Left renal pelvis (tissue), 4 donors: ENCODE results near the gene LYL1. TPM values are rescaled to one million over a fixed set of nuclear protein-coding genes. Genes with fewer than 3 reads are reported as not detected.

Experiments
- DNase-seq, 4 donors: peaks; one replicate each; pipeline ENCODE4 v3.0.0-alpha.2; 2013; ENCODE audit warnings: low read depth in 4 of 4, low spot score in 3 of 4
- polyA plus RNA-seq, 4 donors: library from polyadenylated mRNA; unstranded; fragments of 120-200 nt; gene quantifications; one replicate each; pipeline ENCODE4 v1.2.1, GENCODE V29; 2013; ENCODE audit not compliant: insufficient read length in 4 of 4

Gene LYL1
- polyA plus RNA-seq, 4 donors, result 3.5 to 8.1 (median 5.3) TPM

- DNase-seq, result no peak
Observed at GRCh38 chr19:13094771-13095392, 7.8 kb downstream of the LYL1 start.

- DNase-seq, result no peak
Observed at GRCh38 chr19:13094106-13094504, 8.6 kb downstream of the LYL1 start.

GRCh38 chr19:13093407-13094105 lies 9.1 kb downstream of the LYL1 start:
- no peak for DNase-seq

- no peak for DNase-seq
Observed at GRCh38 chr19:13092606-13093235, 9.9 kb downstream of the LYL1 start.

GRCh38 chr19:13092158-13092543 lies 10.5 kb downstream of the LYL1 start:
- no peak for DNase-seq

- peak in 1 of 4 donors; percentile 69 for DNase-seq
Observed at GRCh38 chr19:13091400-13092157, 11.1 kb downstream of the LYL1 start.

- DNase-seq, result no peak
Observed at GRCh38 chr19:13090511-13091231, 12.0 kb downstream of the LYL1 start.

GRCh38 chr19:13089857-13090507 lies 12.7 kb downstream of the LYL1 start:
- DNase-seq, result no peak

- no peak for DNase-seq
Observed at GRCh38 chr19:13089139-13089856, 13.4 kb downstream of the LYL1 start.

- no peak for DNase-seq
Observed at GRCh38 chr19:13087795-13088537, 14.7 kb downstream of the LYL1 start.

- no peak for DNase-seq
Observed at GRCh38 chr19:13087295-13087694, 15.4 kb downstream of the LYL1 start.

- DNase-seq, result no peak
Observed at GRCh38 chr19:13086341-13086740, 16.3 kb downstream of the LYL1 start.

- no peak for DNase-seq
Observed at GRCh38 chr19:13085666-13086065, 17.0 kb downstream of the LYL1 start.

GRCh38 chr19:13083627-13084026 lies 19.0 kb downstream of the LYL1 start:
- no peak for DNase-seq

GRCh38 chr19:13083008-13083404 lies 19.7 kb downstream of the LYL1 start:
- no peak for DNase-seq

- no peak for DNase-seq
Observed at GRCh38 chr19:13082192-13083007, 20.3 kb downstream of the LYL1 start.

GRCh38 chr19:13079542-13079986 lies 23.1 kb downstream of the LYL1 start:
- no peak for DNase-seq
